NCI-H2227 (cell line): ENCODE results near the gene DACT2.
"Not testable (repeated sequence)": the region's sequence is repeated elsewhere in the genome, so short reads cannot be mapped to it uniquely, and the experiment has no call there.

Source experiments
- DNase-seq: peaks from one replicate; lab custom pipeline; 2025; ENCODE audit not compliant: unreplicated experiment; lab: John Stamatoyannopoulos, UW

Gene DACT2

DNA sequence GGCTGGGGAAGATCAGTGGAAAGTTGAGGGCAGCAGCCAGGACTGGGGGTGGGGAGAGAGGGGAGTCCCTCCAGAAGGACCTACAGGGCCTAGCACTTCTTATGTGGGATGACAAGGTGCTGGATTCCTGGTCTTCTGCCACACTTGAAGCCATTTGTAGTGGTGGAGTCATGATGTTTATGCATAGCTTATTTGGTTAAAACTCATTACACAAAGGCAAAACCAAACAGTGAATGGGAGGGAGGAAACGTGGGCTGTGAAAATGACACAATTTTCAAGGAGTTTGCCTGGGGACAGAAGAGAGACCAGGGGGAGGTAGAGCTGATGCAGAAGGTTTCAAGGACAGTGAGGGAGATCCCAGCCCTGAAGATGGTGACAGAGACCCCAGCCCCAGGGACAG, 50.8 kb downstream of the DACT2 start:
- no peak for DNase-seq

GRCh38 chr6:168267779-168268178, 51.8 kb downstream of the DACT2 start:
- not testable (repeated sequence) for DNase-seq

GRCh38 chr6:168265827-168266815, 53.5 kb downstream of the DACT2 start:
- DNase-seq = no peak

DNA sequence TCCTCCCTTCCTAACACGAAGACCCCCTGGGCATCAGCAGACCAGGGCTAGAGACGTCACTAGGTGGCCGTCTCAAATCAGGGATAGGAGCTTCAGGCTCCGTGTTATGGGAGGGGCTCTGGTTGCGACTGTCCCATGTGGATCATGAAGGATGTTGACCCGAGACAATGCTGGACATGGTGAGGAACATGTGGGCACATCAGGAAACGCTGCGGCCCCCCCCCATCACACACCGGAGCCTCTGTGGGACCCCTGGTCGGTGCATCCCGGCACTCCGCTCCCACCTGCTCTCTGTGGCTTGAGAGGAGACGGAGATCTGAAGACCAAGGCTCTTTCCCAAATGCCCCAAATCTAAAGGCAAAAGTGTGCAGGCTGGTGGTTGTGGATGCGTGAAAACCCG, 54.2 kb downstream of the DACT2 start:
- DNase-seq = no peak

DNA sequence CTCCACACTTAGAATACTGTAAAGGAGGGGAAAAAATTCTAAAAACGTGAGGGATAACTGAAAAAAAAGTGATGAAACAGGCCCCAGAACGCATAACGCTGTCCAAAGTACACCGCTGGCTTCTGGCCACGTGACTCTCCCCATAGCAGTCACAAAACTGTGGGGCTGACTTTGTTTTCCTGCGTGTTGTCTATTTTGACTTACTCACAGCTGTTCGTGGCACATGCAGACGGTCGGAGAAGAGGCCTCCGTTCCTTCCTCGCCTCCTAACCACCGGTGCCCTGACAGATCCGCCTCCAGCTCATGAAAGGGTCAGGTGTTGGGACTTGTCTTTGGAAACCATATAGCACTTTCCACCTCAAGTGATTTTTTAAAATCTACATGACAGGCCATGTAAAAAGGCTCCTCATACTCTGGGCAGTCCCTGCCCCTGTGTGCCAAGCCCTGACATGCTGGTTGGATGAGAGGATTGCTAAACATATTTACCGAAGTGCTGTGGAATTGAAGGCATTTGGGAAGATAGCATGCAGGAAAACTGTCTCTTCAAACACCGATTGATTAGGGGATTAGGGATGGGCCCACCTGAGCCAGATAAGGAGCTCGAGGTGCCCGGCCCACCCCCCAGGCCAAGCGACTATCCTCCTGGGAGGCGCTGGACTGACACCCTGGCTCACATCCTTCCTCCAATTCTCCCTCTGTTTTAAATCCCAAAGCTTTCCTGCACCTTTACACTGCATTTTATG, 54.8 kb downstream of the DACT2 start:
- no peak for DNase-seq

DNA sequence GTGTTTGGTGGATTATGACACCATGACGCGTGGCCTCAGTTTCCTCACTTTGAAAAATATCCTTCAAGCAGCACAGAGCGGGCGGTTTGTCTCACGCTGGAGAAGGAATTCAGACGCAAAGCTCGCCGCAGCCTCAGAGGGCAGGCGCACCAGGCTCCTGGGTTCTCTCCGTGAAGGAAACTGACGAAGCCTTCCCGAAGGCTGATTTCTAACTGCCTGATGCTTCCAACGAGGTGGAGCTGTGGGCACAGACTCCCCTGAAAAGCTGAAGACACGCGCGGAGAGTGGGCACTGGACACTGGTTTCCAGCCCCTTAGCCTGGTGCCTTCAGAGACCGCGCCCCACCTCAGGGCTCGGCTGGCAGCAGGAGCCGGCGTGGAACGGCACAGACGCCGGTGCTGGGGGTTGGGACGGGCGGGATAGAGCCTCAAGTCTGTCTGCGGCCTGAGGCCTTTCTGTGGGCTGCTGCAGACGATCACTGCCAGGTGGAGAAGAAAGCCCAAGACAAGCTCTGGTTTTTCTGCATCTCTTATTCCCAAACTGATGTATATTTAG, 56.1 kb downstream of the DACT2 start:
- DNase-seq = no peak

DNA sequence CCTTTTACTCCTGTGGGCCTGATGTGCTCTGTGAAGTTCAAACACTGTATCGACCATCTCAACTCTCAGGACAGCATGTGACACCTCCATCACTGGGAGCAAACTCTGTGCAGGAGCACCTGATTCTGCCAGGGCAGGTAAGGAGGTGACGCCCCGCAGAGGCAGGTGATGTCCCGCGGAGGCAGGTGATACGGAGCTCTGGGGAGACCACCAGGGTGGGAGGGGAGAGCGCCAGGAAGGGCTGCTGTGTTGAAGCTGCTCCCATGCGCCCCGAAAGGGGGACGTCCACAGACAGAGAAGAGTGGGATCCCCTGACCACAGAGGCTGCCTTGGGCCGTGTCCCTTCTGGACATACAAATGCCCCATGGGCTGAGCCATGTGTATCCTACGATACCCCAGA, 58.3 kb downstream of the DACT2 start:
- no peak for DNase-seq

DNA sequence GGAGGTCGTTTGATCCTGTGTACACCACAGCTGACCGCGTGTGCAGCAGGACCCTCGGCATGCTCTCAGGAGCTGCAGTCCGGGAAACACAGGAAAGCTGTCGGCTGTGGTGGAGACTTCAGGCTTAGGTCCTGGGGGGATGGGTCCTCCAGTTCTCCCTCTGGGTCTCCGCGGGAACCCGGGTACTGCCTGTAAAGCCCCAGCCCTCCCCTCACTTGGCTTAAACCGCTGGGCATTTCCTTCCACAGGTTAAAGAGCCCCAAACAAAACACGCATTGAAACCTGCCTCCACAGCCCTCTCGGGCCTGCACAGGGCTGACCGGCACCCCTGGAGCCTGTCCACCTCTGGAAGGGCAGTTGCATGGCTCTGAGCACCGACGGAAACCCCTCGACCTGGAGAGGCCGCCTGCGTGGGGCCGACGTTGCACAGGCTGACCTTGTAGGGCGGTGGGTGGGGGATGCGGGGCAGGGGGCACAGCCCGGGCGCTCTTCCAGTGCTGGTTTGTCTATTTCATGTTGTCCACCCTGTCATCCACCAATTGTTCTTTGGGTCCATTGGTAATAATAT, 59.1 kb downstream of the DACT2 start:
- no peak for DNase-seq

DNA sequence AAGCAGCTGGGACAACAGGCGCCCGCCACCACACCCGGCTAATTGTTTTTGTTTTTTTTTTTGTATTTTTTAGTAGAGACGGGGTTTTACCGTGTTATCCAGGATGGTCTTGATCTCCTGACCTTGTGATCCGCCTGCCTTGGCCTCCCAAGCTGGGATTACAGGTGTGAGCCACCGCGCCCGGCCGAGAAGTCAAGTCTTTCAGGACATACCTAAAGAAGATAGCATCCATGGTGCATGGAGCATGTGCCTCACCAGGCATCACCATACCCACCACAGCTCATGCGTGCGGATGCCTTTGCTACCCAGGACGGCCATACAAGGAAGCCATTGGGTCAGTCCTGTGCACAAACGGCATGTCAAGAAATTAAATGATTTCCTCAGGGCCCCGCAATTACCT, 60.8 kb downstream of the DACT2 start:
- DNase-seq = no peak

- DNase-seq = no peak
Measured at GRCh38 chr6:168256940-168257339, 62.6 kb downstream of the DACT2 start.
